GF-D8 (cell line): ENCODE data around the gene TBCEL.

Experiments
- DNase-seq: peaks from one replicate; lab custom pipeline; 2025; lab: John Stamatoyannopoulos, UW

The TBCEL gene

GRCh38 chr11:121138259-121138658 lies 114.4 kb downstream of the TBCEL start:
- no peak for DNase-seq

DNA sequence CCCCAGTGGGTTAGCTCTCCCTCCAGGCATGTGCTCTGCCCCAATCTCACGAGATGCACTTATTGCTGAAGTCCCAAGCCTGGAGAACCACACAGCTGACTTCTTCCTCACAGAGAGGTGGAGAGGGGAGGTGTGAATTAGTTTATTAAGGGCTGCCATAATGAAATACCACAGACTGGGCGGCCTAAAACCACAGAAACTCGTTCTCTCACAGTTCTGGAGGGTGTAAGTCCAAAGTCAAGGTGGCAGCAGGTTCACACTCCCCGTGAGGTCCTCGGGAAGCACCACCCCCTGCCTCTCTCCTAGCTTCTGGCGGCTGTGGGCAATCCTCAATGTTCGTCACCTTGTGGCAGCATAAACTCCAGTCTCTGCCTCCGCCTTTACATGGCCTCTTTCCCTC lies 116.5 kb downstream of the TBCEL start:
- DNase-seq = no peak
